HG02870 (cell line): Measurements from ENCODE around the gene ATG9A.
A peak's percentile ranks its signal among the peaks of the same experiment; 100 is the strongest.
"Not testable (repeated sequence)": the region's sequence is repeated elsewhere in the genome, so short reads cannot be mapped to it uniquely, and the experiment has no call there.

Experiments
- ATAC-seq: cut with Tn5 transposase; IDR thresholded peaks from one replicate; pipeline ENCODE4 v1.9.1; 2021; ENCODE audit warnings: mild to moderate bottlenecking, moderate library complexity; ENCODE audit not compliant: unreplicated experiment

Gene ATG9A, protein sequence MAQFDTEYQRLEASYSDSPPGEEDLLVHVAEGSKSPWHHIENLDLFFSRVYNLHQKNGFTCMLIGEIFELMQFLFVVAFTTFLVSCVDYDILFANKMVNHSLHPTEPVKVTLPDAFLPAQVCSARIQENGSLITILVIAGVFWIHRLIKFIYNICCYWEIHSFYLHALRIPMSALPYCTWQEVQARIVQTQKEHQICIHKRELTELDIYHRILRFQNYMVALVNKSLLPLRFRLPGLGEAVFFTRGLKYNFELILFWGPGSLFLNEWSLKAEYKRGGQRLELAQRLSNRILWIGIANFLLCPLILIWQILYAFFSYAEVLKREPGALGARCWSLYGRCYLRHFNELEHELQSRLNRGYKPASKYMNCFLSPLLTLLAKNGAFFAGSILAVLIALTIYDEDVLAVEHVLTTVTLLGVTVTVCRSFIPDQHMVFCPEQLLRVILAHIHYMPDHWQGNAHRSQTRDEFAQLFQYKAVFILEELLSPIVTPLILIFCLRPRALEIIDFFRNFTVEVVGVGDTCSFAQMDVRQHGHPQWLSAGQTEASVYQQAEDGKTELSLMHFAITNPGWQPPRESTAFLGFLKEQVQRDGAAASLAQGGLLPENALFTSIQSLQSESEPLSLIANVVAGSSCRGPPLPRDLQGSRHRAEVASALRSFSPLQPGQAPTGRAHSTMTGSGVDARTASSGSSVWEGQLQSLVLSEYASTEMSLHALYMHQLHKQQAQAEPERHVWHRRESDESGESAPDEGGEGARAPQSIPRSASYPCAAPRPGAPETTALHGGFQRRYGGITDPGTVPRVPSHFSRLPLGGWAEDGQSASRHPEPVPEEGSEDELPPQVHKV

DNA sequence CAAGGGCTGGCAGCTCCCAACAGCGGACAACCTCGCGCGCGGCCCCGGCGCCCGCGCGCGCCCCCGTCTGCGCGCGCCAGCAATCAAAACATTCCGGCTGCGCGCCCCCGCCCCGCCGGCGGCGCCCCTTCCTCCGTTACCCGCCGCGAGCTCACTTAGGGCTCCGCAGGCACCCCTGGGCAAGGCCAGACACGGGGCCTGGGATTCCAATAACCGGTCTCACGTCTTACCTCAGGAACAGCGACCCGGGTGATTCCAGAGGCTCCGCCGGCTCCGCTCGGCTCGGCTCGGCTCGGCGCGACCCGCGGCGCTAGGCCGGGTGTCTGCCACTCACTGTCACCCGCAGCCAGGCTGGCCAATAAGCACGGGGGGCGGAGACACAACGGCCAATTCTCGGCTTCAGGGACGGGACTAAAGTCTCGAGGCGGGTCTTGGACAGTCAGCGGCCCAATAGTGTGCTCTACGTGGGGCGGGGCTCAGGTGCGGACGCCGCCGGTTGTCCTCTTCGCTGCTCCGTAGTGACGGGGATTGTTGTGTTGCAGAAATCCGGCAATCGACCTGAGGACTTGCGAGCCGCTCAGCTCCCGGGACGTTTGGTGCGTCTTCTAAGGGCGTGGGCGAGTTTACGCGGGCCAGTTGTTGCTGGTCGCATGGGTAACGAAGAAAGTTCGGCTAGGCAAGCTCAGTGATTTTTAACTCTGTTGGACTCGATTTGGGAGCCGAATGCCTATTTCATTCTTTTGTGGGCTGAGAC, at the start of gene ATG9A, which contains the start of gene ANKZF1:
ATG9A (minus strand) TSS at position 332 of the 754 bp plus-strand sequence. CDS start 1,612 bp downstream, outside the sequence.
ANKZF1 (plus strand) TSS at position 502 of the 754 bp plus-strand sequence. CDS start 452 bp downstream, outside the sequence.
- ATAC-seq, result peak; percentile 97

DNA sequence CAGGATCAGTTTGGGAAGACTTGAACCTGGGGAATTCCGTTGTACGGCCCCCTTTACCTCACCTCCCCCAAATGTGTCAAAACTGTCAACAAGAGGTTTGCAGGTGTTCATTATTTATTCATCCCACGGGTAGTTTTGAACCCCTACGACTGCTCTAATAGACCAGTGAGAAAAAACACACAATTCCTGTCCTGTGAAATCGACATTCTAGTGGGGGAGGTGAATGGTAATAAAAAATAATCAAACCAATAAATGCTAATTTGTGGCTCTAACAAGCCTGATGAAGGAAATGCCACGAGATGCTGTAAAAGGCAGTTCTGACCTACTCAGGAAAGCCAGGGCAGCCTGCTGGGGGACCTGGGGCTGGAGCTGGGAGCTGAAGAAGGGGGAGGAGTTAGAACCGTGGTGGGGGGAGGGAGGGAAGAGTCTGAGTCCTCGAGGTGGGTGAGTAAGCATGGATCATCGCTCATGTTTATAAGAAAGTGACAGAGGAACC, 49.3 kb upstream of the ATG9A start:
- ATAC-seq, result no peak

DNA sequence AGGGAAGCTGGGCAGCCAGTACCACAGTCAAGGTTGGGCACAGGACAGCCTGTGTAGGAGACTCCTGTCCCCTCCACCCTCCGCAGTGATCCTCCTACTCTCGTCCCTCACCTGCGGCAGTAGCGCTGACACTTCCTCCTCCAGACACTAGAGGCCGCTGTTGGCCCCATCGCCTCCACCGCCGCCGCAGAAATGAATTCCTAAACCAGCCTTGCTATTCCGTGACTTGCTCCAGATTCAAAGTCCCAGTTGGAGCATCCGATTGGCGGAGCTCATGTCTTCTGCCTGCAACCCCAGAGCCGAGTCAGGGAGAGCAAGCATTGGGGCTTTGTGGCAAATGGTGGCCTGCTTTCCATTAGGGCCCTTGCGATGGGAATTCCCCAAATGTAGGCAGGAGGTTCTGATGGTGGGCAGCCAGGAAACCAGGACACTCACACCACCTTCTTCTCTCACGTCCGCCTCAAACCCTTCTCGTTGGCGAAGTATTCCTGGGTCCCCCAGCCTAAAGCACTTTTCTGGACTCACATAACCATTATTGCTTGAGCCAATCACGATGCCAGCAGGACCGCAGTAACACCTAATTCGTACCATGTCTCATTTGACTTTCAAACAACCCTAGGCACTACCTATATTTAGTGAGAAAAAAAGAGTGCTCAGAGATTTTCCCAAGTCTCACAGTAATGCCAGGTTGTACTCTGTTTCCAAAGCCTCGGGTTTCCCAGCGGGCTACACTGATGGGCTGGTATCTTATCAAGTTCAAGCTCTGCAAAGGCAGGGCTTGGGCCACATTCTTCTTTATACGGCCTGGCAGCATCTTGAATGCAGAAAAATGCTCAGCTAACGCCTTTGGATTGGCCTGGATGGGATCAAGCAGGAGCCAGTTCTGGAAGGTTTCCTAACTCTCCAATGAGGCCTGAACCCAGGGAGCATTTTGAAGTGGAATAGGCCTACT, 48.5 kb upstream of the ATG9A start:
- ATAC-seq, result peak; percentile 26

DNA sequence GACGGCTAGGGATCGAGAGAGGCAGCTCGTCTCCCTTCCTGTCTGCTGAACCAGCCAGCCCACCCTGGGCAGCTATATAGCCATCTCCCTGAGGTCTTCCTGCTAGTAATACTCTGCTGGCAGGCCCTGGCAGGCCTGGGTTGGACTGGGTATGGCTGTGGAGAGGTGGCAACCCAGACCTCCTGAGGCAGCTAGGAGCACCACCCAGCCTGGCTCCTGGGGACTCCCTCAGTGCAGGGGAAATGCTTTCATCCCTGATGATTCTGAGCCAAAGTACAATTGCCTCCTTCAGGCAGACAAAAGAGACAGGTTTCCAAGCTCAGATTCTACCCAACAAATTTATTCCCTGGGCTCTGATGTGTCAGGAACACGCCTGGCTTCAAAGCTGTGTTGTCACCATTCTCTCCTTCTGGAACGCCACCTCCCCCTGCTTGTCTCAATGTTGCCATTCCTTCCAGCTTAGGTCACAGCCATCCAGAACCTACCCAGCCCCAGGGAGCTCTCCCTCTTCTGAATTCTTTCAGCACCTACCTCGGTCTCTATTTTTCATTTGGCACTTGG, 45.0 kb upstream of the ATG9A start:
- ATAC-seq, result no peak

DNA sequence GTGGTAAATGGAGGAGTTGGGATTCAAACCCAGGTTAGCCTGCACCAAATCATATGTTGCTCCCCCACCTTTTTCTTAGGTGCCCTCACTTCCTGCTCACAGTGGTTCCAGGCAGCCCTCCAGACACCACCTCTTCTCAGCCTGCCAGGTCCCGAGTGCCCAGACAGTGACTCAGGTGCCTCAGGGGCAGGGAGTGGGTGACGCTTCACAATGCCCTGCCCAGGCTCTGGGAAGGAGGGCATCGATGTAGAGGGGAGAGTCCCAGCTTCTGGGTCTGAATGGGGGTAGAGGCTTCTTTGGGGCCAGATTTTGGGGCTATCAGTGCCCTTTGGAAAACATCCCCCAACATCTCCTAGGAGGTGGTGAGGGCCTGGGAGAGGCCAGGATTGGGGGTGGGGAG, 44.5 kb upstream of the ATG9A start:
- ATAC-seq, result no peak

DNA sequence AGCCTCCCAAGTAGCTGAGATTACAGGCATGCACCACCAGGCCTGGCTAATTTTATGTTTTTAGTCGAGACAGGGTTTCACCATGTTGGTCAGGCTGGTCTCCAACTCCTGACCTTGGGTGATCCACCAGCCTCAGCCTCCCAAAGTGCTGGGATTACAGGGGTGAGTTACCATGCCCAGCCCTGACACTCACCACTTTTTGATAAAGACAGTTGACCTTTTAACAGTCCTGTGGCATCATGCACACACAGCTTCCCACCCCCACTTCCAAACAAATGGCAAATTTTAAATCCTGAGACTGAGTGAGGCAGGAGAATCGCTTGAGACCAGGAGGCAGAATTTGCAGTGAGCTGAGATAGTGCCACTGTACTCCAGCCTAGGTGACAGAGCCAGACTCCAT, 43.6 kb upstream of the ATG9A start:
- ATAC-seq, result no peak

DNA sequence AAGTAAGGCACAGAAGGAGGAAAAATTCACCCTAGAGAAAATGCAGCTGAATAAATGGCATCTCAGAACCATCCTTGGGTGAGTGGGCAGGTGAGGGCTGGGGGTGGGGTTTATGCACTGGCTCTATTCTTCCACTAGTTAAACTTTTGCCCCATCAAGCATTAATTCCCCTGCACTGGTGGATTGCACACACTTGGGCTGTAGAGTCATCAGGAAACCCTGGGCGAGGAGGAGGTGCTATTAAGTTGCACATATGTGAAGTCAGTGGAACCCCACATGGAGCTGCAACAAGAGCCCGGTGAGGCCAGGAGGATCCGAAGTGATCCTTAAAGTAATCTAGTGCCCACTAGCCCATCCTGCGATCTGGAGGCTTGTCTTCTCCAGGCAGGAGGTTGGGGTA, 42.9 kb upstream of the ATG9A start:
- no peak for ATAC-seq

DNA sequence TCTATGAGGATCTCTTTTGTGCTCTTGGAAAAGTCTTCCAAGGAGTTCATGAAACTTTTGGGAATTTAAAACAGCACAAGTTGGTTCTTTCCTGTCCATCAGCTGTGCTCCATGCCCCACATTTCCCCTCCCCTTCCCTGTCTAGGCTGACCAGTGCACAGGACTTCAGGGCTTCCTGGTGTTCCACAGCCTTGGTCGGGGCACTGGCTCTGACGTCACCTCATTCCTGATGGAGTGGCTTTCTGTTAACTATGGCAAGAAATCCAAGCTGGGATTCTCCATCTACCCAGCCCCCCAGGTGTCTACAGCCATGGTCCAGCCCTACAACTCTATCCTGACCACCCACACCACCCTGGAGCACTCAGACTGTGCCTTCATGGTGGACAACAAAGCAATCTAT, 41.6 kb upstream of the ATG9A start:
- no peak for ATAC-seq

DNA sequence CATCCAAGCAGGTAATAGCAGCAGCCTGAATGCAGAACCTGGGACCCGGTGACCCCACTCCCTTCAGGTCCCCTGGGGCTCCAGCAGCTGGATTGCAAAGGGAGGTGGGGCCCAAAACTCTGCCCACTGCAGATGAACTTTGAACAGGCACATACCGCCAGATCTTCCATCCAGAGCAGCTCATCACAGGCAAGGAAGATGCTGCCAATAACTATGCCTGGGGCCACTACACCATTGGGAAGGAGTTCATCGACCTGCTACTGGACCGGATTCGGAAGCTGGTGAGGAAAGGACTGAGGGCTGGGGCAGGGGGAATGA, 40.6 kb upstream of the ATG9A start:
- ATAC-seq, result no peak

DNA sequence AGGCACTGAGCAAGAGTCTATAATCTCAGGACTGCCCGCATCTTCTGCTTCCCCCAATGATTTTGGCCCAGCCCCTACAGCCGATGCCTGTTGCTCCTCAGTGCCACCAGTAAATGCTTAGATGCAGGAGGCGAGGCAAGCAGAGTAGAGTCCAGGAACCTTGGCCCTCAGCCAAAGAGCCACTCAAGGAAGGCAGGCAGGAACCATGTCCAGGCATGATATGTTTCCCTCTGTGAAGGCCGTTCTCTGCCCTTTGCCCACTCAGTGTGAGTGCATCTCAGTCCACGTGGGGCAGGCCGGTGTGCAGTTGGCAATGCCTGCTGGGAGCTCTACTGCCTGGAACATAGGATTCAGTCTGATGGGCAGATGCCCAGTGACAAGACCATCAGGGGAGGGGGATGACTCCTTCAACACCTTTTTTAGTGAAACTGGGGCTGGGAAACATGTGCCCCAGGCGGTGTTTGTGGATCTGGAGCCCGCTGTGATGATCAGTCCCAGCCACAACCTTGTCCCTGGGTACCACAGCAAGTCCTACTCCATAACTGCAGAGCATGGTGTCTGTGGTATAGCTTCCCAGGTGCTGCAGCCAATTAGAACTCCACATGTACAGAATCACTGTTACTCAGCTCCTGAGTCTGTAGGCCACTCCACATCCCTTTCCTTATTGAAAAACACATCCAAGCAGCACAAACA, 40.1 kb upstream of the ATG9A start:
- no peak for ATAC-seq

DNA sequence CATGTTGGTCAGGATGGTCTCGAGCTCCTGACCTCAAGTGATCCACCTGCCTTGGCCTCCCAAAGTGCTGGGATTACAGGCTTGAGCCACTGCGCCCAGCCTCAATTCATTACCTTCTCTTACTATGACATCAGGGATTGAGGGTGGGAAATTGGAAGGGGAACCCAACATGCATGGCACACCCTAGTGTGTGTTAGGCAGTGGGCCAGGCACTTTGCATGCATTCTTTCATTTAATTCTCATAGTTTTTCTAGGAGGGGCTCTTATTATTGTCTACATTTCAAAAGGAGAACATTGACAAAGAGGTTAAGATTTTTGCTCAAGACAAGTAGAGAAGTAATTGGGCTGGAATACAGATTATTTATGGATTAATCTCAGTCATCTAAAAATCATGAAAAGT, 38.9 kb upstream of the ATG9A start:
- ATAC-seq, result no peak

DNA sequence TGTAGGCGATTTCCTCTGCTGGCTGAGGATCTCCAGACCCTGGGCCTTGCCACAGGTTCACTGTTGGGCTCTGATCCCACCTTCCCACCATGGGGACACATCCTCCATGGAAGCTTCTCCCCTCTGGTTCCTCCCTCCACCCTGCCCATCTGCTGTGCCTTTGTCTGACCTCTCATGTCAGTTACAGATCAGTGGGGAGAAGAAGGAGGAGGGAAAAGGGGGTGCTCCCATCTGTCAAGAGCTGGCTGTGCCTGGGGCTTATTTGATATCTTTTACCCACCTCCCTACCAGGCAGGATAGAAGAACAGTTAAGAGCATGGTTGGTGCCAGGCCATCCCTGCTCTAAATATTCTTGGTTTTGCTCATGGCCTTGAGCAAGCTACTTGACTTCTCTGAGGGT, 37.5 kb upstream of the ATG9A start:
- no peak for ATAC-seq

DNA sequence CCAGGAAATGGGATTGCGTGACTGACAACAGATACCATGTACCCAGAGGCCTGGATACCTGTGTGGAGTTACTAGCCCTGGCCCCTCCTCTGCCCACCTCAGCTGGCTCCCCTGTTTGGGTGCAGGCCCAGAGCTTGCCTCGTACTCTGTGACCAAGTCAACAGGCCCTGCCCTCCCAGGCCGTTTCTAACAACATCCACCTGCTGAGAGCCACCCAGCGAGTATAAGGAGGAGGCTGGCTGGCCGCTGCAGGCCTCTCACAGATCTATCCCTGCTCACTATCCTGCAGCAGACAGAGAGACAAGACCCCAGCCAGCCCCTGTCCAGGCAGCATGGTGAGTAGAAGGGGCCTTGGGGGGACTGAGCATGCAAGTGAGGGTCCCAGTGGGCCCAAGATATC, 36.8 kb upstream of the ATG9A start:
- ATAC-seq, result no peak

DNA sequence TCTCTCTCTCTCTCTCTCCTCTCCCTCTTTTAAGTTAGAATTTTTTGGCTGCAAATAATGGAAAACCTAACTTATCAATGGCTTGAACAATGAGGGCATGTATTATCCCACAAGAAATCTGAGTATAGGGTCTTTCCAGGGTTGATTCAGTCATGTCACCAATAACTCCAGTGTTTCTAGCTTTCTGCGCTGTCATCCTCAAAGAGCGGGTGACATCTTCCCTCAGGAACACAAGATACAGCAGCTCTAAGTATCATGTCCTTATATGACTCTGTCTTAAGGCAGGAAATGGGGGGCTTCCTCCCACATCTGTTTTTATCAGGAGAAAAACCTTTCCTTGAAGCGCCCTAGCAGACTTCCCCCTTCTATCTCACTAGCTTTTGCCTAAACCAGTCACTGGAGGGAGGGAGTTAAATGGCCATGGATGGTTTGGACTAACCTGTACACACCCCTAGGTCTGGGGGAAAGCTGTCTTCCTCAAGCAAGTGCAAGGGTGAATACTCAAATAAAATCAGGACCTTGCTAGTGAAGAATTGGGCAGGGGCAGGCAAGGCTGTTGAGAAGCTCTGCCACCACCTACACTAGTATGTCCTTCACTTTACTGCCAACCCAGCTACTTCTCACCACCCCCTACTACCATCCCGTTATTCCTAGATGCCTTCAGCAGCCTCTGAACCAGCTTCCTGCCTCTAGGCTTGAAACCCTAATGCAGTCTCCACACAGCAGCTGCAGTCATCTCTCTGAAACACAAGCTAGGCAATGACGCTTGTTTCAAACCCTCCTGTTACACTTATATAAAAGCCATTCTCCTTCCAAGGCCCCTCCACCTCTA, 31.8 kb upstream of the ATG9A start:
- no peak for ATAC-seq

DNA sequence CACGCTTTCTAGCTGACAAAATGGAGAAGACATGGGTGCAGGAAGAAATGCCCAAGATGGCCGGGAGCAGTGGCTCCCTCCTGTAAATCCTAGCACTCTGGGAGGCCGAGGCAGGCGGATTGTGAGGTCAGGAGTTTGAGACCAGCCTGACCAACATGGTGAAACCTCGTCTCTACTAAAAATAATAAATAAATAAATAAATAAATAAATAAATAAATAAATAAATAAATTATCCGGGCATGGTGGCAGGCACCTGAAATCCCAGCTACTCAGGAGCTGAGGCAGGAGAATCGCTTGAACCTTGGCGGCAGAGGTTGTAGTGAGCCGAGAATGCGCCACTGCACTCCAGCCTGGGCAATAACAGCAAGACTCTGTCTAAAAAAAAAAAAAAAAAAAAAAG, 29.5 kb upstream of the ATG9A start:
- ATAC-seq, result not testable (repeated sequence)

DNA sequence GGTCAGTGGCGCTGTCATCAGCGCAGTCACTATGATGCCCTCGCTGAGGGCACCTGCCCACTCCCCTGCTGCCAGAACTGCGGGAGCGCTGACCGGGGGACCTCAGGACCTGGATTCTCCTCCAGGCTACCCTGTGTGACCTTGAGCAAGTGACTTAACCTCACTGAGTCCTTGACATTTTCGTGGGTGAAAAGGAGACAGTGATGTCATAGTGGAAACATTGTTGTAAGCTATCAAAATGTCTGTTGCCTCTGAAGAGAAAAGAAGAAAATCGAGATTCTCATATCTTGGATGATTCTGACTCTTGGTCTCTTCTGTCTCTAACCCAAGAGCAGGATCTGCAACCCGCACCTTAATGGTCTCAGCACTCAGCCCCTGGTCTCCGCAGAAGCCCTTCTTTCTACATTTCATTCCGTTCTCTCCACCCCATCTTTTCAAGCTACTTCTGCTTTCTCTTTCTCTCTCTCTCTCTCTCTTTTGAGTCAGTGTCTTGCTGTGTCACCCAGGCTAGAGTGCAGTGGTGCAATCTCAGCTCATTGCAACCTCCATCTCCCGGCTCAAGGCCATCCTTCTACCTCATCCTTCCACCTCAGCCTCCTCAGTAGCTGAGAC, 25.3 kb upstream of the ATG9A start:
- ATAC-seq, result peak; percentile 23

DNA sequence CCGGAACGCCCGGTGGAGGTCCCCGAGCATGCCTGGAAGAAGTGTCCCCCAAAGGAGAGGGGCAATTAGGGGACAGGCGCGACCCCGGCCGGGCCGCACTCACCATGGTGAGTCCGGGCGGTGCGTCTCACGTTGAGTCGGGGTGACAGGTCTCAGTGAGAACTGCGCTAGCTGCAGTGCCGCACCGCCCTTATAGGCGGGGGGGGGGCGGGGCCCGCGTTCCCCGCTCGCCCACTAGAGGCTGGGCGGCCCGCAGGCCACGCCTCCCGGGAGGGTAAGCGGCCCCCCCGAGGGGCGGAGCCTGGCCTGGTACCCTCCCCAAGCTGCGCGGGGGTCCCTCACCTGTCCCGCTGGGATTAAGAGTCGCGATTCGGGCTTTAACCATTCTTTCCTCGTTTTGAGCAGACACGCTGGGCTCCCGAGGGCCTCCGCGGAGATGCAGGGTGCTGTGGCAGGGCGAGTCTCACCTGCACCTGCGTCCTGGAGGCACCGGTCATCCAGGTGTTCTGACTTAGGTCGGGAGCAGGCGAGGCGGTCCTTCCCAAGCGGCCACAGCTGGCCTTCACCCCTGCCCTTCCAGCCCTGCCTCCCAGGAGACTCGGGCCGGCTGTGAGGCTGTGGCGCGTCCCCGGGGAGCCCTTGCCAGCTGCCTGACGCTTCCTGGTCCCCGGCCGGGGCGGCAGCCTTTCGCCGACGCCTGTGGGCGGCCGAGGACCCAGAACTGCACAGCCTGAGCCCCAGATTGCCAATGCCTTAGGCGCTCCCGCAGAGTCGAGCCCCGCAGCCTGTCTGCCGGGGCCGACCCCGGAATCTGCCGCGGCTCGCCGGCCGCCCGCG, 24.5 kb upstream of the ATG9A start, which contains the start of gene TUBA4A:
TUBA4A (minus strand) TSS at position 166 of the 837 bp plus-strand sequence; CDS start at position 106, 60 bp downstream.
- peak; percentile 60 for ATAC-seq
